GM12864 (cell line): ENCODE measurements around the gene TFDP3.

Experiments
- DNase-seq: peaks from one replicate; pipeline ENCODE4 v3.0.0-alpha.2; 2011; ENCODE audit warnings: low read depth
- H3K4me3 ChIP-seq: 2 replicates; pipeline ENCODE4 v1.5.1; 2011; ENCODE audit warnings: mild to moderate bottlenecking, low read depth, low read length, control low read depth
- CTCF ChIP-seq: IDR thresholded peaks from 2 replicates; pipeline ENCODE4 v1.5.1; 2011; ENCODE audit warnings: low read depth, mild to moderate bottlenecking, moderate library complexity, low read length, control low read depth, inconsistent platforms; ENCODE audit errors: missing control alignments

The TFDP3 gene

GRCh38 chrX:133218329-133218728 lies at the start of gene TFDP3:
TFDP3 (minus strand) TSS chrX:133218354; CDS start chrX:133218259, 95 bp downstream.
- TF ChIP-seq CTCF: no peak
- no peak within 1 kb of the TSS for H3K4me3 ChIP-seq
- no peak for DNase-seq

- no peak overlapping the region for H3K4me3 ChIP-seq
- no peak for DNase-seq
- TF ChIP-seq CTCF: no peak
These were observed 49.5 kb upstream of the TFDP3 start for GRCh38 chrX:133267621-133268020.

- no peak for TF ChIP-seq CTCF
- DNase-seq: no peak
- no peak overlapping the region for H3K4me3 ChIP-seq
These were observed 47.2 kb upstream of the TFDP3 start for GRCh38 chrX:133265331-133265730.

DNA sequence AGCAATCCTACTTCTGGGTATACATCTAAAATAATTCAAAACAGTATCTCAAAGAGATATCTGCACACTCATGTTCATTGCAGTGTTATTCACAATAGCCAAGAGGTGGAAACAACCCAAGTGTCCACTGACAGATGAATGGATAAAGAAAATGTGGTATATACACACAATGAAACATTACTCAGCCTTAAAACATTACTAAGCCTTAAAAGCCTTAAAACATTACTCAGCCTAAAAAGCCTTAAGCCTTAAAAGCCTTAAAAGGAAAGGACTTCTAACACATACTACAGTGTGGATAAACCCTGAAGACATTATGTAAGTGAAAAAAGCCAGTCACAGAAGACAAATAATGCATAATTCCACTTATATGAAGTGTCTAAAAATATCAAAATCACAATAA lies 40.3 kb upstream of the TFDP3 start:
- H3K4me3 ChIP-seq: no peak overlapping the region
- DNase-seq: no peak
- TF ChIP-seq CTCF: no peak

DNA sequence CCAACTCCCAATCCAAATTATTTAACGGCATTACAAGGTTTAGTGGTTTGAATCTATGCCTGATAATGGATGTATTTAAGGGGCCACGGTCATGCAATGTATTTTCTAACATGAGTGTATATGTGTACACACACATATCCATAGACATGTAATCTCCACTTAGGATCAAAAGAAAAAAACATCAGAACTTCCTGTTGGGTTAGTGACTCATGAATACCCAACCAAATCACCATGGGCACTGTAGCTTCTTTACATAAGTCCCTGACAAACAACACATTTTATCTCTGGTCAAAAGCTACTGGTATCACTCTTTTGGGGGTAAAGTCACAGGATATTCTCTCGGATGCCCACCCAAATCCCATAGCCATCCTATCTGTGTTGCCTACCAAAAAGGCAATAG lies 36.5 kb upstream of the TFDP3 start:
- TF ChIP-seq CTCF: no peak
- DNase-seq: no peak
- no peak overlapping the region for H3K4me3 ChIP-seq

DNA sequence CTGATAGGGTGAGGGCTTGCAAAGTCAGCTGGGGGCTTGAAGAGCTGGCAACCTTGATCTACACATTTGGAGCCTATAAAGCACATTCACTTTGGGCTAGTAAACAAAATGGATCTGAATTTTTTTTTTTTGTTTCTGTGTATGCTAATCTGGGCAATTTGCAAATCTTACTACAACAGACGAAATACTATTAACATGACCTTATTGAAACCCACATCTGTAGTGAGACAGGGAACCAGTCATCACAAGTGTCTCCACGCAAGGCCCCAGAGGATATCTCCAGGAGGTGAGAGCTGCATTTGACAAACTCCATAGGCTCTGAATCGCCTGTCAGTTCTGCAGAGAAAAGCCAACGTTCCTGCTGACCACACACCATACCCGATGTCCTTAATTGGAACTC lies 33.0 kb upstream of the TFDP3 start:
- DNase-seq: no peak
- no peak overlapping the region for H3K4me3 ChIP-seq
- no peak for TF ChIP-seq CTCF

DNA sequence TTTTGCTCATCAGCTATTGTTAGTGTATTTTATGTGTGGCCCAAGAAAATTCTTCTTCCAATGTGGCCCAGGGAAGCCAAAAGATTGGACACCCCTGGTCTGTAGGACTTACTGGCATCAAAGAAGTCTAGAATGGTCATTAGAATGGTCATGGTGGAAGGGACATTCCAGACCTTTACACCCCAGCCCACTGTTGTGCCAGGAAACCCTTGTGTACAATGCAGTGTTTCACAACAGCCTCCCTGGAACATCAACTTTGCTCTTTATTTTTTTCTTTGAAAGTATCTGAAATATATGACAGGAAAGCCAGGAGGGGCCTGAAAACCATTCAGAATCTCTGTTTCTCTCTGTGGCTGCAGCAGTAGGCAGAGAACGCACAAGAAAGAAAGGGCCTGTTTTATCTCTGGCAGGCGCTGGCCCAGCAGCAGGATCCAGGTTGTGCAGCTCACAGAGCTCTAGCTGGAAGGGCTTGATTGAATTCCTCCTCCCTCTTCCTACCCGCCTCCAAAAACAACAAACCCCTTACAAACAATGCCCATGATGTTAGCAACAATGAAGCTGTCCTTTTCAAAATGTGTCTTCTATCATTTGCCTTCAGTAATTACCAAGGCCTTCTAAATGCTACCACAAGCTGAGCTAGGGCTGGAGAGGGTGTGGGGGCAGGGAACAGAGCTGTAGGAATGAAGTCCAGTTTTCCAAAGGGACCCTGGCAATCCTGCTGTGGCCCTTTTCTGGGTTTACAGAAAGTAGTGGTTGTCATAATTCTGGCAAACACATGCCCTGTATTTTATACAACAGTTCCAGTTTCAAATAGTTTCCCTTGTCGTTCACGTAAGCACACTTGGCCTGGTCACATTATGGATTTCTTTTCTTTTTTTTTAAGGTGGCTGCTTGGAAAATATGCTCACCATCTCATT lies 32.3 kb upstream of the TFDP3 start:
- H3K4me3 ChIP-seq: no peak overlapping the region
- TF ChIP-seq CTCF: no peak
- DNase-seq: no peak
